Testis (tissue), 3 donors: ENCODE results near the gene SPTLC2. TPM values are rescaled to one million over a fixed set of nuclear protein-coding genes. Genes with fewer than 3 reads are reported as not detected.
A peak's percentile ranks its signal among the peaks of the same experiment; 100 is the strongest.

ENCODE experiments used
- DNase-seq: peaks from one replicate; pipeline ENCODE4 v3.0.0-alpha.2; 2019
- H3K27ac ChIP-seq, 2 donors: fragments of 200-600 bp; sonication (generic); one replicate each; pipeline ENCODE4 v1.5.1; 2019
- H3K27me3 ChIP-seq: fragments of 200-600 bp; sonication (generic); one replicate; pipeline ENCODE4 v1.5.1; 2019
- H3K36me3 ChIP-seq: fragments of 200-600 bp; sonication (generic); one replicate; pipeline ENCODE4 v1.5.1; 2017; ENCODE audit warnings: low read depth; ENCODE audit errors: missing control alignments
- H3K4me1 ChIP-seq: fragments of 200-600 bp; sonication (generic); one replicate; pipeline ENCODE4 v1.5.1; 2019
- H3K4me3 ChIP-seq, 2 donors: fragments of 200-600 bp; sonication (generic); one replicate each; pipeline ENCODE4 v1.5.1; 2017 to 2019
- H3K9me3 ChIP-seq: fragments of 200-600 bp; sonication (generic); one replicate; pipeline ENCODE4 v1.5.1; 2017
- POLR2A ChIP-seq: fragments of 450-650 bp; IDR thresholded peaks from one replicate; pipeline ENCODE4 v1.6.1; 2017; ENCODE audit warnings: antibody characterized with exemption, mild to moderate bottlenecking, moderate library complexity
- WGBS, 2 donors: methylation state at CpG; one replicate each; pipeline ENCODE4 v1.1.5; 2018; 5-methylcytosine and 5-hydroxymethylcytosine counted together
- intact Hi-C: fragments of 100-400 bp; cut with DNase I; formaldehyde crosslinking; loops from one replicate; pipeline ENCODE4 v1.15.1; 2023; ENCODE audit warnings: low total_unique reads
- polyA plus RNA-seq: library from polyadenylated mRNA; stranded (reverse); fragments of 350-450 nt; fragmentation: Illumina TruSeq; extraction: RNeasy Lipid Tissue Mini Kit (QIAGEN cat#74804); gene quantifications from one replicate; pipeline ENCODE4 v1.2.3, GENCODE V29; 2014; ENCODE audit warnings: low read depth, low replicate concordance; ENCODE audit not compliant: insufficient read depth
- total RNA-seq, 2 donors: library from RNA; depleted of rRNA; stranded (reverse); fragments of >200 nt; gene quantifications; one replicate each; pipeline ENCODE4 v1.2.3, GENCODE V29; 2016
- TF ChIP-seq, protein P1 (sequence below), 3 experiments: fragments of 450-650 bp in 2 of 3; fragments of 200-600 bp in 1 of 3; sonication (generic) in 1 of 3; IDR thresholded peaks; one replicate each; pipeline ENCODE4 v1.5.1; 2016 to 2019; ENCODE audit warnings: antibody characterized with exemption in 3 of 3, mild to moderate bottlenecking in 2 of 3, moderate library complexity in 1 of 3

The SPTLC2 gene
- total and polyA plus RNA-seq, 3 donors from 2014 or later = 11.1 to 24.5 (median 21.5) TPM

GRCh38 chr14:77559381-77559780 is 57.1 kb downstream of the SPTLC2 start:
- Histone ChIP-seq H3K27me3 (no peaks in the 10 kb centered on the region), H3K4me3 (no peak overlapping the region), H3K9me3 (no peaks in the 10 kb centered on the region), H3K36me3 (no peaks in the 10 kb centered on the region), H3K4me1 (no peaks in the 10 kb centered on the region), H3K27ac (no peak overlapping the region)
- TF ChIP-seq, protein P1, sequence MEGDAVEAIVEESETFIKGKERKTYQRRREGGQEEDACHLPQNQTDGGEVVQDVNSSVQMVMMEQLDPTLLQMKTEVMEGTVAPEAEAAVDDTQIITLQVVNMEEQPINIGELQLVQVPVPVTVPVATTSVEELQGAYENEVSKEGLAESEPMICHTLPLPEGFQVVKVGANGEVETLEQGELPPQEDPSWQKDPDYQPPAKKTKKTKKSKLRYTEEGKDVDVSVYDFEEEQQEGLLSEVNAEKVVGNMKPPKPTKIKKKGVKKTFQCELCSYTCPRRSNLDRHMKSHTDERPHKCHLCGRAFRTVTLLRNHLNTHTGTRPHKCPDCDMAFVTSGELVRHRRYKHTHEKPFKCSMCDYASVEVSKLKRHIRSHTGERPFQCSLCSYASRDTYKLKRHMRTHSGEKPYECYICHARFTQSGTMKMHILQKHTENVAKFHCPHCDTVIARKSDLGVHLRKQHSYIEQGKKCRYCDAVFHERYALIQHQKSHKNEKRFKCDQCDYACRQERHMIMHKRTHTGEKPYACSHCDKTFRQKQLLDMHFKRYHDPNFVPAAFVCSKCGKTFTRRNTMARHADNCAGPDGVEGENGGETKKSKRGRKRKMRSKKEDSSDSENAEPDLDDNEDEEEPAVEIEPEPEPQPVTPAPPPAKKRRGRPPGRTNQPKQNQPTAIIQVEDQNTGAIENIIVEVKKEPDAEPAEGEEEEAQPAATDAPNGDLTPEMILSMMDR (IDR thresholded peaks at IDR 0.05) = no peak
- no peak for TF ChIP-seq POLR2A
- WGBS, 2 donors = 86 to 94% methylated on average over 6 of the region's 6 CpGs
- intact Hi-C loops = no loop called here
- no peak for DNase-seq

- Histone ChIP-seq H3K27ac (no peak overlapping the region), H3K9me3 (no peaks in the 10 kb centered on the region), H3K27me3 (no peaks in the 10 kb centered on the region), H3K4me1 (no peaks in the 10 kb centered on the region), H3K36me3 (no peaks in the 10 kb centered on the region), H3K4me3 (no peak overlapping the region)
- TF ChIP-seq, protein P1 (IDR thresholded peaks at IDR 0.05) = no peak
- no peak for TF ChIP-seq POLR2A
- DNase-seq = no peak
- intact Hi-C loops = no loop called here
- WGBS, 2 donors = 89 to 97% methylated on average over 10 of the region's 10 CpGs
These were observed 59.0 kb downstream of the SPTLC2 start for GRCh38 chr14:77557391-77557790.

- 54 to 77% methylated on average over 4 of the region's 4 CpGs for WGBS, 2 donors
- H3K4me1 ChIP-seq = no peaks in the 10 kb centered on the region
- no peak for TF ChIP-seq POLR2A
- TF ChIP-seq, protein P1 (IDR thresholded peaks at IDR 0.05) = no peak
- DNase-seq = no peak
- intact Hi-C loops = no loop called here
- no peak overlapping the region for H3K4me3 ChIP-seq
- H3K27ac ChIP-seq = no peak overlapping the region
- H3K27me3 ChIP-seq = no peaks in the 10 kb centered on the region
- H3K9me3 ChIP-seq = no peaks in the 10 kb centered on the region
- H3K36me3 ChIP-seq = no peaks in the 10 kb centered on the region
These were observed 59.5 kb downstream of the SPTLC2 start for GRCh38 chr14:77556946-77557345.

DNA sequence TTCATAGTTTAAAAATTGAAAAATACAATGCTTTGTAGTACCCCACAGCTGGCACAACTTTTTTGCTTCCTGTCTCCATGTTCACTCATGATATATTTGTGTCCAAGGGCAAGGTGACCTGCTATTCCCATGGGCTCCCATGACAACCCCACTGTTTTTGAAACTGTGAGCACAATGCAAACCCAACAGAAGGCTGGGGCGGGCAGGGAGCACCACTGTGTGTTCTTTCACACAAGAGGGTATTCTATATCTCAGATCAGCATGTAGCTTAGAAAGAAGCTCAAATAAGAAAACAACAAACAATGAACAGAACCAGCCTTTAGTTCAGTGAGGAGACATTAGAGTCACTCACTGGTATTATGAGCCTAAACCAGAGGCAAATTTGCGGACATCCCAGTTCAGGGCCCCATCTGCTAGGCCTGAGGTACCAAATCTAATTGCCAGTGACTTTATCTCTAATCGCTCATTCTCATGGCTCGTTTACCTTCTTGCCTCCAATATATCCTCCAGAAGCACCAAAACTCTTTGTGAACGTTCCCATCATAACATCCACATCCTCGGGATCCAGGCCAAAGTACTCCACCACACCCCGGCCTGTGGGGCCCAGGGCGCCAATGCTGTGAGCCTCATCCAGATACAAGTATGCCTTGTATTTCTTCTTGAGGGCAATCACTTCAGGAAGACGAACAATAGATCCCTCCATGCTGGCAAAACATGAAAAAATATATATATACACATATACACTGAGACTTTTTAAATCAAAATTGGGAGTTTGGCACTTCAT is 61.4 kb downstream of the SPTLC2 start:
- Histone ChIP-seq H3K36me3 (no peaks in the 10 kb centered on the region), H3K4me3 (no peak overlapping the region), H3K9me3 (no peaks in the 10 kb centered on the region), H3K27ac (peak overlapping the region in 1 of 2 donors; percentile 44), H3K4me1 (no peaks in the 10 kb centered on the region), H3K27me3 (no peaks in the 10 kb centered on the region)
- no peak for DNase-seq
- no peak for TF ChIP-seq POLR2A
- TF ChIP-seq, protein P1 (IDR thresholded peaks at IDR 0.05) = no peak
- 70 to 75% methylated on average over 9 of the region's 9 CpGs for WGBS, 2 donors
- intact Hi-C loops = no loop called here

GRCh38 chr14:77554207-77554606 is 62.2 kb downstream of the SPTLC2 start:
- Histone ChIP-seq H3K27me3 (no peaks in the 10 kb centered on the region), H3K27ac (peak overlapping the region in 1 of 2 donors; percentile 44), H3K4me1 (no peaks in the 10 kb centered on the region), H3K36me3 (no peaks in the 10 kb centered on the region), H3K9me3 (no peaks in the 10 kb centered on the region), H3K4me3 (no peak overlapping the region)
- DNase-seq = no peak
- no peak for TF ChIP-seq POLR2A
- TF ChIP-seq, protein P1 (IDR thresholded peaks at IDR 0.05) = no peak
- 68 to 72% methylated on average over 5 of the region's 5 CpGs for WGBS, 2 donors
- intact Hi-C loops = no loop called here
